Thyroid gland (tissue), 4 donors: Measurements from ENCODE around the gene ACADM.

Experiments used
- POLR2A ChIP-seq, 2 donors: fragments of 450-650 bp; IDR thresholded peaks; one replicate each; pipeline ENCODE4 v1.6.1; 2017; ENCODE audit warnings: antibody characterized with exemption in 2 of 2, mild to moderate bottlenecking in 2 of 2, moderate library complexity in 1 of 2
- TF ChIP-seq, protein P1 (sequence below), 6 experiments: fragments of 200-600 bp in 3 of 6; fragments of 450-650 bp in 3 of 6; sonication (generic) in 3 of 6; IDR thresholded peaks; one replicate each; pipeline ENCODE4 v1.5.1; 2016 to 2019; ENCODE audit warnings: antibody characterized with exemption in 6 of 6, mild to moderate bottlenecking in 2 of 6, inconsistent platforms in 1 of 6, moderate library complexity in 1 of 6

DNA sequence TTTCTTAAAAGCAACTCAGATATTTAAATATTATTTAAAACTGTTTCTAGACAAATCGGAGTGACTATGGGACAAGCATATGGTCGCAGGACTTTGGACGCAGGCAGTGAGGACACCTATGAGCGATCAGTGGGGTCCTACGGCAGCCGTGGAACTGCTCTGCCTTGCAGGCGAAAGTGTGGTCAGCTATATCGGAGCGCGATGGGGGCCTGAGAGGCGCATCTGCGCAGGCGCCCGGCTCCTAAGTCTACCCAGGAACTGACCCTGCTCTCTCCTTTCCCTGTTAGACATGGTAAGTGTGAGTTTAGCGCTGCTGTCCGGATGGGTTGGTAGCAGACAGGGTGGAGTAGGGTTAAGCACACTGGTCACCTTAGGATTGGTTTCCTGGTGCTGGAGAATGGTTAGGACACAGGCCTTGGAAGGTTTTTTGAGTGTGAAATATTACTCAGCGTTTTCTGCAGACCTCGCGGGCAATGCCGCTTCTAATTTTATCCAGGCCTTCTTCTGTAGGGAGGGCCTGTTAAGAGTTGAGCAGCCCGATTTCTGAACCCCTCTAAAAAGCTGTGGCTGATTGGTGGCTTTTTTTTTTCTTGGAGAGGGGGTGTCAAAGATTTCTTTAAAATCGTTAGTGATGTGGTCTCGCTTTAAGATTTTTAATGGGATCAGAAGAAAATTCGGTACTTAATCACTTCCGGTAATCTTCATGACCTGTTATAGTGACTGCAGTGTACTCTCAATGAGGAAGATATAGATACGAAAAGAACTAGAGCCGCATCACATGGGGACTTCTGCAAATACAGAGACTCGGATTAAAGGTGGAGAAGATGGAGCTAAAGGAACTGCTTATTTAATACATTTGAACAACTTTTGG, 61.7 kb downstream of the ACADM start, which contains the start of gene RABGGTB:
- TF ChIP-seq POLR2A (IDR thresholded peaks at IDR 0.05), result peak in 1 of 2 donors; percentile 87
- TF ChIP-seq, protein P1, sequence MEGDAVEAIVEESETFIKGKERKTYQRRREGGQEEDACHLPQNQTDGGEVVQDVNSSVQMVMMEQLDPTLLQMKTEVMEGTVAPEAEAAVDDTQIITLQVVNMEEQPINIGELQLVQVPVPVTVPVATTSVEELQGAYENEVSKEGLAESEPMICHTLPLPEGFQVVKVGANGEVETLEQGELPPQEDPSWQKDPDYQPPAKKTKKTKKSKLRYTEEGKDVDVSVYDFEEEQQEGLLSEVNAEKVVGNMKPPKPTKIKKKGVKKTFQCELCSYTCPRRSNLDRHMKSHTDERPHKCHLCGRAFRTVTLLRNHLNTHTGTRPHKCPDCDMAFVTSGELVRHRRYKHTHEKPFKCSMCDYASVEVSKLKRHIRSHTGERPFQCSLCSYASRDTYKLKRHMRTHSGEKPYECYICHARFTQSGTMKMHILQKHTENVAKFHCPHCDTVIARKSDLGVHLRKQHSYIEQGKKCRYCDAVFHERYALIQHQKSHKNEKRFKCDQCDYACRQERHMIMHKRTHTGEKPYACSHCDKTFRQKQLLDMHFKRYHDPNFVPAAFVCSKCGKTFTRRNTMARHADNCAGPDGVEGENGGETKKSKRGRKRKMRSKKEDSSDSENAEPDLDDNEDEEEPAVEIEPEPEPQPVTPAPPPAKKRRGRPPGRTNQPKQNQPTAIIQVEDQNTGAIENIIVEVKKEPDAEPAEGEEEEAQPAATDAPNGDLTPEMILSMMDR (IDR thresholded peaks at IDR 0.05), result no peak
